ENCODE data around the gene PLEKHJ1. TPM values are rescaled to one million over a fixed set of nuclear protein-coding genes. Genes with fewer than 3 reads are reported as not detected.
A peak's percentile ranks its signal among the peaks of the same experiment; 100 is the strongest.

PLEKHJ1 gene
- total RNA-seq, 2 donors from 2014 or later, result 47.5 to 89.0 TPM

DNA sequence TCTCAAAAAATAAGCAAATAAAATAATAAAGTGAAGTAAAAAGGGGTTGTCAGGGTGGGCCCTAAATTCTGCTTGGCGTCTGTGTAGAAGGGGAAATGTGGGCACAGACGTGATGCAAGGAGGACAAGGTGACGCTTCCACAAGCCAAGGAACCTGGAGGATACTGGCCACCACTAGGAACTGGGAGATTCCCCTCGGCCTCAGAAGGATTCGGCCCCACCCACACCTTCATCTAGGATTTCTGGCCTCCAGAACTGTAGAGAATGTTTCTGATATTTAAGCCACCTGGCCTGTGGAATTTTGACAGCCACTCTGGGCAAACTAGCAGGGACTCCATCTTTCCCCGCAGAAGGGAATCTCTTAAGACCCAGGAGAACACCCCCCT, 1.1 kb downstream of the PLEKHJ1 start:
- Histone ChIP-seq H3K27me3 (no peaks in the 10 kb centered on the region), H3K9me3 (no peaks in the 10 kb centered on the region), H3K4me1 (peaks cover 55% of the 10 kb centered on the region), H3K27ac (peak overlapping the region; percentile 92 to 99 (median 97)), H3K4me3 (peak overlapping the region; percentile 87 to 90), H3K36me3 (replicated peaks in 1 of 2; ENCODE audit: insufficient read depth in 1 of 2, low read depth in 2 of 2) (peaks cover 0 to 4% of the 10 kb centered on the region in 2 donors)
- WGBS, 2 donors, result 35 to 37% methylated on average over 5 to 6 of the region's 6 CpGs
- ATAC-seq (no peak), DNase-seq (no peak)
- intact Hi-C loops (cut with DNase I), result no loop called here
- TF ChIP-seq, protein P1, sequence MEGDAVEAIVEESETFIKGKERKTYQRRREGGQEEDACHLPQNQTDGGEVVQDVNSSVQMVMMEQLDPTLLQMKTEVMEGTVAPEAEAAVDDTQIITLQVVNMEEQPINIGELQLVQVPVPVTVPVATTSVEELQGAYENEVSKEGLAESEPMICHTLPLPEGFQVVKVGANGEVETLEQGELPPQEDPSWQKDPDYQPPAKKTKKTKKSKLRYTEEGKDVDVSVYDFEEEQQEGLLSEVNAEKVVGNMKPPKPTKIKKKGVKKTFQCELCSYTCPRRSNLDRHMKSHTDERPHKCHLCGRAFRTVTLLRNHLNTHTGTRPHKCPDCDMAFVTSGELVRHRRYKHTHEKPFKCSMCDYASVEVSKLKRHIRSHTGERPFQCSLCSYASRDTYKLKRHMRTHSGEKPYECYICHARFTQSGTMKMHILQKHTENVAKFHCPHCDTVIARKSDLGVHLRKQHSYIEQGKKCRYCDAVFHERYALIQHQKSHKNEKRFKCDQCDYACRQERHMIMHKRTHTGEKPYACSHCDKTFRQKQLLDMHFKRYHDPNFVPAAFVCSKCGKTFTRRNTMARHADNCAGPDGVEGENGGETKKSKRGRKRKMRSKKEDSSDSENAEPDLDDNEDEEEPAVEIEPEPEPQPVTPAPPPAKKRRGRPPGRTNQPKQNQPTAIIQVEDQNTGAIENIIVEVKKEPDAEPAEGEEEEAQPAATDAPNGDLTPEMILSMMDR (IDR thresholded peaks at IDR 0.05), result no peak
- no peak for TF ChIP-seq POLR2A (IDR thresholded peaks at IDR 0.05)

DNA sequence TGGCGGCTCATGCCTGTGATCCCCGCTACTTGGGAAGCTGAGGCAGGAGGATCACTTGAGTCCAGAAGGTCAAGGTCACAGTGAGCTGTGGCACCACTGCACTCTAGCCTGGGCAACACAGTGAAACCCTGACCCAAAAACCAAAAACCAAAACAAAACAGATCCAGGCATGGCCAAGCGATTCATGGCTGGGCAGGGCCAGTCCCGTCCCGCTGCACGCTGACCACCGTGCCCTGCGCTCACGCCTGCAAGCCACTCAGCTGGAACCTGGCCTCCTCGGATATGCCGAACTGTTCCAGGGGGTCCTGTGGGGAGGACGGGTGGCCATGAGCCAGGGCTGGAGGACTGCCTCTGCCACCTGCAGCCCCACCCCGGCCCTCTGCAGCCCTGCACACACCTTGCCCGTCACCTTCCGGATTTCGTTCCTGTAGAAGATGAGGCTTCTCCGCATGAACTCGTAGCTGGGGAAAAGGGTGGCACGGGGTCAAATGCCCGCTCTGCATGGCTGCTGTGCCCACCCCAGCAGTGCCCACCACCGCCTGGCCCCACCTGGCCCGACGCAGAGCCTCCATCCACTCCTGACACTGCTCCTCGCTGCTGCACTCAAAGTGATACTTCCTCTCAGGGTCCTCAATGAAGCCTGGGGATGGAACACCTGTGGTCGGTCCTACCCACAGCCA, 2.4 kb downstream of the PLEKHJ1 start:
- no peak for ATAC-seq
- no peak for DNase-seq
- H3K4me1 ChIP-seq, result peaks cover 43% of the 10 kb centered on the region
- intact Hi-C loops (cut with DNase I), result no loop called here
- H3K4me3 ChIP-seq, result no peak overlapping the region
- no peaks in the 10 kb centered on the region for H3K27me3 ChIP-seq
- H3K27ac ChIP-seq, result peak overlapping the region in 2 of 4 donors; percentile 26 to 29
- WGBS, 2 donors, result 84 to 91% methylated on average over 20 to 25 of the region's 25 CpGs
- H3K9me3 ChIP-seq, result no peaks in the 10 kb centered on the region
- TF ChIP-seq POLR2A (IDR thresholded peaks at IDR 0.05), result no peak
- TF ChIP-seq, protein P1 (IDR thresholded peaks at IDR 0.05), result no peak
- peaks cover 4 to 8% of the 10 kb centered on the region in 2 donors for H3K36me3 ChIP-seq (replicated peaks in 1 of 2; ENCODE audit: insufficient read depth in 1 of 2, low read depth in 2 of 2)

- intact Hi-C loops (cut with DNase I), result no loop called here
- H3K27me3 ChIP-seq, result no peaks in the 10 kb centered on the region
- peaks cover 4 to 8% of the 10 kb centered on the region in 2 donors for H3K36me3 ChIP-seq (replicated peaks in 1 of 2; ENCODE audit: insufficient read depth in 1 of 2, low read depth in 2 of 2)
- no peak for DNase-seq
- H3K4me3 ChIP-seq, result no peak overlapping the region
- peak overlapping the region in 1 of 4 donors; percentile 29 for H3K27ac ChIP-seq
- H3K4me1 ChIP-seq, result peaks cover 30% of the 10 kb centered on the region
- ATAC-seq, result no peak
- no peak for TF ChIP-seq POLR2A (IDR thresholded peaks at IDR 0.05)
- TF ChIP-seq, protein P1 (IDR thresholded peaks at IDR 0.05), result no peak
- no peaks in the 10 kb centered on the region for H3K9me3 ChIP-seq
- WGBS, 2 donors, result 85 to 89% methylated on average over 28 to 30 of the region's 30 CpGs
Observed at GRCh38 chr19:2232286-2233151, 3.6 kb downstream of the PLEKHJ1 start.

GRCh38 chr19:2231621-2232221, 4.4 kb downstream of the PLEKHJ1 start:
- H3K27me3 ChIP-seq, result no peaks in the 10 kb centered on the region
- 71 to 76% methylated on average over 10 to 20 of the region's 21 CpGs for WGBS, 2 donors
- peaks cover 27% of the 10 kb centered on the region for H3K4me1 ChIP-seq
- intact Hi-C loops (cut with DNase I), result no loop called here
- ATAC-seq (no peak), DNase-seq (no peak)
- peak overlapping the region in 1 of 4 donors; percentile 3 for H3K27ac ChIP-seq
- peaks cover 8 to 10% of the 10 kb centered on the region in 2 donors for H3K36me3 ChIP-seq (replicated peaks in 1 of 2; ENCODE audit: insufficient read depth in 1 of 2, low read depth in 2 of 2)
- TF ChIP-seq POLR2A (IDR thresholded peaks at IDR 0.05), result peak in 1 of 3 donors; percentile 14
- TF ChIP-seq, protein P1 (IDR thresholded peaks at IDR 0.05), result no peak
- H3K4me3 ChIP-seq, result no peak overlapping the region
- H3K9me3 ChIP-seq, result no peaks in the 10 kb centered on the region
